Heart left ventricle (tissue), 16 donors: ENCODE measurements around the gene IRF5. TPM values are rescaled to one million over a fixed set of nuclear protein-coding genes. Genes with fewer than 3 reads are reported as not detected.

ENCODE experiments used
- ATAC-seq, 4 donors: fragments of 200-7000 bp; cut with Tn5 transposase; one replicate each; pipeline ENCODE4 v1.9.1; 2020 to 2022; ENCODE audit warnings: moderate library complexity in 4 of 4, mild to moderate bottlenecking in 3 of 4, moderate number of reproducible peaks in 1 of 4
- DNase-seq, 5 donors: peaks; one replicate each; pipeline ENCODE4 v3.0.0-alpha.2; 2020
- H3K27ac ChIP-seq, 12 donors: fragments of 200-600 bp; sonication (generic) in 4 of 12; one replicate each; pipeline versions ENCODE4 v1.5.0 to v1.8.0; 2016 to 2022; ENCODE audit warnings: mild to moderate bottlenecking in 2 of 12
- H3K27me3 ChIP-seq, 9 donors: fragments of 200-600 bp; sonication (generic) in 2 of 9; one replicate each; pipeline versions ENCODE4 v1.5.1 to v1.8.0; 2016 to 2022; ENCODE audit warnings: mild to moderate bottlenecking in 3 of 9
- H3K36me3 ChIP-seq, 9 donors: fragments of 200-600 bp; sonication (generic) in 2 of 9; one replicate each; pipeline versions ENCODE4 v1.5.0 to v1.8.0; 2018 to 2022; ENCODE audit warnings: mild to moderate bottlenecking in 2 of 9
- H3K4me1 ChIP-seq, 12 donors: fragments of 200-600 bp; sonication (generic) in 4 of 12; one replicate each; pipeline versions ENCODE4 v1.5.0 to v1.8.0; 2016 to 2022; ENCODE audit warnings: mild to moderate bottlenecking in 3 of 12
- H3K4me3 ChIP-seq, 12 donors: fragments of 200-600 bp; sonication (generic) in 4 of 12; one replicate each; pipeline versions ENCODE4 v1.5.0 to v1.8.0; 2017 to 2022; ENCODE audit warnings: mild to moderate bottlenecking in 9 of 12, moderate library complexity in 4 of 12
- H3K9me3 ChIP-seq, 12 donors: fragments of 200-600 bp; sonication (generic) in 4 of 12; one replicate each; pipeline versions ENCODE4 v1.5.0 to v1.8.0; 2016 to 2022; ENCODE audit warnings: mild to moderate bottlenecking in 1 of 12
- POLR2A ChIP-seq, 2 donors: fragments of 450-650 bp; IDR thresholded peaks; one replicate each; pipeline ENCODE4 v1.6.1; 2017; ENCODE audit warnings: antibody characterized with exemption in 2 of 2, mild to moderate bottlenecking in 2 of 2, moderate library complexity in 2 of 2
- WGBS, 4 donors: extraction: QIAGEN DNeasy Blood & Tissue Kit in 2 of 4; methylation state at CpG; one replicate each; pipeline versions ENCODE4 v1.1.5 to v1.1.7; 2013 to 2018; 5-methylcytosine and 5-hydroxymethylcytosine counted together
- intact Hi-C, 10 donors: fragments of 100-400 bp; cut with DNase I; formaldehyde crosslinking; loops; one replicate each; pipeline versions ENCODE4 v1.11.1 to v1.14.2; 2022
- polyA plus RNA-seq, 2 donors: library from polyadenylated mRNA; stranded (reverse); fragments of 200-250 nt; gene quantifications; one replicate each; pipeline ENCODE4 v1.2.3, GENCODE V29; 2013
- total RNA-seq, 9 donors: library from RNA; depleted of rRNA in 2 of 9; stranded (reverse); fragments of >200 nt in 2 of 9; fragmentation: NEBNext Ultra II Directional in 3 of 9; extraction: Animal tissue kit (Norgen Biotek cat#: 25700) in 3 of 9; gene quantifications; one replicate each; pipeline versions ENCODE4 v1.1.0 to v1.2.4, GENCODE V29; 2016 to 2023
- TF ChIP-seq, protein P1 (sequence below), 12 donors: fragments of 200-600 bp; sonication (generic) in 4 of 12; IDR thresholded peaks; one replicate each; pipeline versions ENCODE4 v1.5.0 to v1.8.0; 2018 to 2022; ENCODE audit warnings: antibody characterized with exemption in 12 of 12, mild to moderate bottlenecking in 5 of 12
- donor health status: ischemic (EF 13 %, LVEDD 7.1; RV severe dilation, severe dysfunction).
- donor health status: healthy with polysubstance abuse.
- donor health status: DM: no; HTN: yes; CAD: no.
- donor health status: DM: no; HTN: no; CAD: no.
- donor health status: ischemic (EF 25% LVEDD 6.9; RV normal size, moderate dysfunction).
- donor health status: ischemic (EF 25% LVEDD 5.7; RV mildly dilated, moderate dysfunction).
- donor health status: healthy.
- donor health status: DM: yes; HTN: yes; CAD: no.
- donor health status: ischemic (EF 35%, LVEDD 5.7; RV mildly dilated, moderate dysfunction).
- donor health status: nonischemic (EF 11% LVEDD 7.7; RV severe dilation, severe dysfunction).
- donor health status: DM: yes; HTN: yes; CAD: no.
- donor health status: PGD.
- donor health status: ischemic (EF 29% LVEDD 5.4; RV normal size, mild dysfunction).
- donor health status: nonischemic (EF 23%, LVEDD 6.1; RV moderate dilation, normal function).

Gene IRF5
- total and polyA plus RNA-seq, 11 donors = 1.2 to 15.4 (median 1.8) TPM

DNA sequence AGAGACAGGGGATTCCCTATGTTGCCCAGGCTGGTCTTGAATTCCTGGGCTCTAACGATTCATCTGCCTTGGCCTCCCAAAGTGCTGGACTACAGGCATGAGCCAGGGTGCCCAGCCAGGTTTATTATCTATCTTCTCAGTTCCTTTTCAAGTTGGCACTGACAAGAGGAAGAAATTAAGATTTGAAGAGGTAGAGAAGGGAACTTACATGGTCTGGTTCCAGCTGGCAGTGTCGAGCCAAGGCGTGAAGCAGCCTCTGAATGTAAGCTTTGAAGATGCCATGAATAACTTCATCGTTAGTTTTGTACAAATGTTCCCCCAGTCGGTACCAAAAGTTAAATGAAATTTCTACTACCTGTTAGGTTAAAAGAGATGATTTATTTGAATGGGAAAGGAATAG, 59.5 kb downstream of the IRF5 start:
- H3K4me1 ChIP-seq = no peaks in the 10 kb centered on the region
- H3K9me3 ChIP-seq = no peaks in the 10 kb centered on the region
- peaks cover 0 to 100% (median 96%) of the 10 kb centered on the region in 9 donors for H3K36me3 ChIP-seq
- intact Hi-C loops = no loop called here
- no peaks in the 10 kb centered on the region for H3K27me3 ChIP-seq
- H3K4me3 ChIP-seq = no peak overlapping the region
- ATAC-seq (no peak), DNase-seq (no peak)
- H3K27ac ChIP-seq = no peak overlapping the region
- 71 to 80% (median 72%) methylated on average over 5 of the region's 5 CpGs for WGBS, 4 donors
- TF ChIP-seq, protein P1, sequence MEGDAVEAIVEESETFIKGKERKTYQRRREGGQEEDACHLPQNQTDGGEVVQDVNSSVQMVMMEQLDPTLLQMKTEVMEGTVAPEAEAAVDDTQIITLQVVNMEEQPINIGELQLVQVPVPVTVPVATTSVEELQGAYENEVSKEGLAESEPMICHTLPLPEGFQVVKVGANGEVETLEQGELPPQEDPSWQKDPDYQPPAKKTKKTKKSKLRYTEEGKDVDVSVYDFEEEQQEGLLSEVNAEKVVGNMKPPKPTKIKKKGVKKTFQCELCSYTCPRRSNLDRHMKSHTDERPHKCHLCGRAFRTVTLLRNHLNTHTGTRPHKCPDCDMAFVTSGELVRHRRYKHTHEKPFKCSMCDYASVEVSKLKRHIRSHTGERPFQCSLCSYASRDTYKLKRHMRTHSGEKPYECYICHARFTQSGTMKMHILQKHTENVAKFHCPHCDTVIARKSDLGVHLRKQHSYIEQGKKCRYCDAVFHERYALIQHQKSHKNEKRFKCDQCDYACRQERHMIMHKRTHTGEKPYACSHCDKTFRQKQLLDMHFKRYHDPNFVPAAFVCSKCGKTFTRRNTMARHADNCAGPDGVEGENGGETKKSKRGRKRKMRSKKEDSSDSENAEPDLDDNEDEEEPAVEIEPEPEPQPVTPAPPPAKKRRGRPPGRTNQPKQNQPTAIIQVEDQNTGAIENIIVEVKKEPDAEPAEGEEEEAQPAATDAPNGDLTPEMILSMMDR (IDR thresholded peaks at IDR 0.05) = no peak
- TF ChIP-seq POLR2A (IDR thresholded peaks at IDR 0.05) = no peak

Other genes starting within 250 kb of the IRF5 start
- gene CALU, start 198.6 kb upstream of the IRF5 start, total RNA-seq = 100 to 1,000 TPM; 172 to 689 (median 257) TPM
- 100 to 1,000 TPM in 1 of 2 donors, 10 to 100 TPM in 1; 51.4 to 634 TPM for gene CALU, start 198.6 kb upstream of the IRF5 start, polyA plus RNA-seq
- not detected for gene OPN1SW, start 162.1 kb upstream of the IRF5 start, total RNA-seq
- not detected for gene OPN1SW, start 162.1 kb upstream of the IRF5 start, polyA plus RNA-seq
- 10 to 100 TPM in 6 of 9 donors, 1 to 10 TPM in 3; 6.4 to 22.8 (median 10.4) TPM for gene CCDC136, start 146.0 kb upstream of the IRF5 start, total RNA-seq
- 10 to 100 TPM in 1 of 2 donors, 1 to 10 TPM in 1; 9.0 to 13.9 TPM for gene CCDC136, start 146.0 kb upstream of the IRF5 start, polyA plus RNA-seq
- gene FLNC, start 107.5 kb upstream of the IRF5 start, total RNA-seq = 1,000 to 10,000 TPM in 6 of 9 donors, 100 to 1,000 TPM in 3; 721 to 3,687 (median 1,170) TPM
- gene FLNC, start 107.5 kb upstream of the IRF5 start, polyA plus RNA-seq = 1,000 to 10,000 TPM in 1 of 2 donors, 100 to 1,000 TPM in 1; 399 to 1,654 TPM
- gene ATP6V1F, start 75.1 kb upstream of the IRF5 start, total RNA-seq = 100 to 1,000 TPM in 7 of 9 donors, 10 to 100 TPM in 2; 91.6 to 165 (median 121) TPM
- 100 to 1,000 TPM; 137 to 198 TPM for gene ATP6V1F, start 75.1 kb upstream of the IRF5 start, polyA plus RNA-seq
- 1 to 10 TPM in 1 of 9 donors, under 1 TPM in 7, not detected in 1; 0.14 to 1.3 (median 0.37) TPM for gene KCP, start 27.2 kb upstream of the IRF5 start, total RNA-seq
- gene KCP, start 27.2 kb upstream of the IRF5 start, polyA plus RNA-seq = under 1 TPM; 0.15 to 0.23 TPM
- 10 to 100 TPM; 25.3 to 42.4 (median 32.8) TPM for gene TNPO3, start 117.2 kb downstream of the IRF5 start, total RNA-seq
- 10 to 100 TPM; 11.0 to 31.1 TPM for gene TNPO3, start 117.2 kb downstream of the IRF5 start, polyA plus RNA-seq
- gene TSPAN33, start 206.8 kb downstream of the IRF5 start, total RNA-seq = 10 to 100 TPM in 4 of 9 donors, 1 to 10 TPM in 5; 4.9 to 21.5 (median 8.9) TPM
- 1 to 10 TPM; 3.0 to 5.6 TPM for gene TSPAN33, start 206.8 kb downstream of the IRF5 start, polyA plus RNA-seq